Left colon (tissue), 2 donors: ENCODE results near the gene SHC2. TPM values are rescaled to one million over a fixed set of nuclear protein-coding genes. Genes with fewer than 3 reads are reported as not detected.

Source experiments
- ATAC-seq: fragments of 200-7000 bp; cut with Tn5 transposase; one replicate; pipeline ENCODE4 v1.9.1; 2020; ENCODE audit warnings: mild to moderate bottlenecking, moderate library complexity
- DNase-seq, 2 donors: peaks; one replicate each; pipeline ENCODE4 v3.0.0-alpha.2; 2020
- intact Hi-C, 2 donors: fragments of 100-400 bp; cut with DNase I in 1 of 2; cut with micrococcal nuclease in 1 of 2; formaldehyde crosslinking; loops; one replicate each; pipeline versions ENCODE4 v1.11.2 to v1.14.0; 2022; cut with DNase I, micrococcal nuclease
- long read RNA-seq: library from polyadenylated mRNA; unstranded; transcript quantifications from one replicate; pipeline ENCODE4 v2.0.0, GENCODE V29; 2021
- total RNA-seq, 2 donors: library from RNA; stranded (reverse); fragmentation: NEBNext Ultra II Directional; extraction: Animal tissue kit (Norgen Biotek cat#: 25700); gene quantifications; one replicate each; pipeline ENCODE4 v1.2.1, GENCODE V29; 2021
- donor health status: DM: no; HTN: no; CAD: no.
- donor health status: DM: yes; HTN: yes; CAD: no.

SHC2 gene
- 1 to 10 TPM; 4.7 to 9.4 TPM for total RNA-seq
- long read RNA-seq, partial matches to known transcripts: 0 of 2 reads
- long read RNA-seq, other reads (novel, unspliced or antisense): 2 of 2 reads

- ATAC-seq (no peak), DNase-seq (no peak)
- intact Hi-C loops: no loop called here
These were observed at the start of gene SHC2 for GRCh38 chr19:460877-461720. TSS of gene SHC2 (minus strand) at chr19:461033. CDS start at chr19:460996, 37 bp downstream.

GRCh38 chr19:508204-509150, 47.6 kb upstream of the SHC2 start:
- ATAC-seq (no peak), DNase-seq (no peak)
- intact Hi-C loops: no loop called here

- peak; percentile 69 to 93 for DNase-seq
- ATAC-seq: peak; percentile 77
- intact Hi-C loops: no loop called here
These were observed 46.7 kb upstream of the SHC2 start, which contains the start of gene TPGS1 for GRCh38 chr19:507286-508203. TSS of gene TPGS1 (plus strand) at chr19:507497. CDS start at chr19:507507, 10 bp downstream.

GRCh38 chr19:506404-507285, 45.8 kb upstream of the SHC2 start:
- intact Hi-C loops: no loop called here
- peak; percentile 77 for ATAC-seq
- peak; percentile 98 to 99 for DNase-seq

- intact Hi-C loops: no loop called here
- DNase-seq (no peak), ATAC-seq (no peak)
These were observed 43.8 kb upstream of the SHC2 start for GRCh38 chr19:504616-505015.

- intact Hi-C loops: no loop called here
- no peak for DNase-seq
- ATAC-seq: no peak
These were observed 40.8 kb upstream of the SHC2 start for GRCh38 chr19:501646-502045.

GRCh38 chr19:498977-499623, 38.3 kb upstream of the SHC2 start:
- intact Hi-C loops: no loop called here
- DNase-seq (no peak), ATAC-seq (no peak)

GRCh38 chr19:498511-498891, 37.7 kb upstream of the SHC2 start:
- ATAC-seq (no peak), DNase-seq (no peak)
- intact Hi-C loops: no loop called here

- DNase-seq: no peak
- intact Hi-C loops: no loop called here
- ATAC-seq: peak; percentile 50
These were observed 37.2 kb upstream of the SHC2 start for GRCh38 chr19:497869-498510.

- DNase-seq (no peak), ATAC-seq (no peak)
- intact Hi-C loops: no loop called here
These were observed 36.6 kb upstream of the SHC2 start for GRCh38 chr19:497491-497868.

- no peak for ATAC-seq
These were observed 36.2 kb upstream of the SHC2 start for GRCh38 chr19:496986-497385.

GRCh38 chr19:496112-496665, 35.4 kb upstream of the SHC2 start, which contains the start of gene MADCAM1:
TSS of gene MADCAM1 (plus strand) at chr19:496486. CDS start at chr19:496500, 14 bp downstream.
- ATAC-seq: no peak
- intact Hi-C loops: no loop called here
- DNase-seq: no peak

More at GRCh38 chr19:496986-497385, 36.2 kb upstream of the SHC2 start:
- intact Hi-C loops: no loop called here
- no peak for DNase-seq

- intact Hi-C loops: no loop called here
- DNase-seq: no peak
- ATAC-seq: peak; percentile 39
These were observed 34.7 kb upstream of the SHC2 start for GRCh38 chr19:495402-496111.

GRCh38 chr19:495081-495401, 34.2 kb upstream of the SHC2 start:
- DNase-seq (no peak), ATAC-seq (no peak)
- intact Hi-C loops: no loop called here

- intact Hi-C loops: no loop called here
- no peak for ATAC-seq
- DNase-seq: no peak
These were observed 33.6 kb upstream of the SHC2 start for GRCh38 chr19:494171-495080.
